GM21723 (cell line): ENCODE results near the gene FAM156A.
"Not testable (repeated sequence)": the region's sequence is repeated elsewhere in the genome, so short reads cannot be mapped to it uniquely, and the experiment has no call there.

Experiments used
- ATAC-seq: cut with Tn5 transposase; IDR thresholded peaks from one replicate; pipeline ENCODE4 v1.9.1; 2021; ENCODE audit warnings: mild to moderate bottlenecking, moderate library complexity; ENCODE audit not compliant: unreplicated experiment

FAM156A gene

GRCh38 chrX:52906072-52906471 is 52.2 kb downstream of the FAM156A start:
- not testable (repeated sequence) for ATAC-seq

GRCh38 chrX:52905531-52905930 is 52.8 kb downstream of the FAM156A start:
- not testable (repeated sequence) for ATAC-seq
